GM12874 (cell line): ENCODE measurements around the gene ERN2.

Experiments used
- CTCF ChIP-seq: IDR thresholded peaks from 2 replicates; pipeline ENCODE4 v1.5.1; 2011; ENCODE audit warnings: low read depth, mild to moderate bottlenecking, control low read depth, low read length, moderate library complexity; ENCODE audit not compliant: insufficient read depth

ERN2 gene

GRCh38 chr16:23745263-23745662 lies 32.2 kb upstream of the ERN2 start:
- TF ChIP-seq CTCF, result no peak

- no peak for TF ChIP-seq CTCF
Measured at GRCh38 chr16:23742766-23743165, 29.7 kb upstream of the ERN2 start.

DNA sequence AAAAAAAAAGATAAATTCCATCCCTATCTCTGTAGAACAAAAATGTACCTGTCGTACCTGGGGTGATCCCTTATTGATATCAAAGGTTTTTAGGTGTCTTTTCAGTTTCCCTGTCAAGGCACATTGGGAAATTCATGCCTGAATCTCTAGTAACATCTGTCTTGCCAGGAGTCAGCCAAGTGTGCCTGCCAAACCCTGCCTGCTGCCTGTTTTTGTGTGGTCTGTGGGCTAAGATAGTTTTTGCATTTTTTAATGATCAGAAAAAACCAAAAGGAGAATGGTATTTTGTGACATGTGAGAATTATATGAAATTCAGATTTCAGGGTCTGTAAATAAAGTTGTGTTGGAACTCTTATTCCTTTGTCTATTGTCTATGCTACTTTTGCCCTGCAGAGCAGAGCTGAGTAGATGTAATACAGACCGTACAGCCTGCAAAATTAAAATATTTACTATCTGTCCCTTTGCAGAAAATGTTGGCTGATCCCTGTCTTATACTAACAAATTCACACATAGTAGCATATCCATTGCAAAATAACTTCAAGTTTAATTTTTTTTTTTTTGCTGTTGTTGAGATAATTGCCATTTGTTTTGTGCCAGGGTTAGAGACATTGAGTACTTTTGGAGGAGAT lies 28.8 kb upstream of the ERN2 start:
- no peak for TF ChIP-seq CTCF

GRCh38 chr16:23739516-23739915 lies 26.5 kb upstream of the ERN2 start:
- no peak for TF ChIP-seq CTCF

DNA sequence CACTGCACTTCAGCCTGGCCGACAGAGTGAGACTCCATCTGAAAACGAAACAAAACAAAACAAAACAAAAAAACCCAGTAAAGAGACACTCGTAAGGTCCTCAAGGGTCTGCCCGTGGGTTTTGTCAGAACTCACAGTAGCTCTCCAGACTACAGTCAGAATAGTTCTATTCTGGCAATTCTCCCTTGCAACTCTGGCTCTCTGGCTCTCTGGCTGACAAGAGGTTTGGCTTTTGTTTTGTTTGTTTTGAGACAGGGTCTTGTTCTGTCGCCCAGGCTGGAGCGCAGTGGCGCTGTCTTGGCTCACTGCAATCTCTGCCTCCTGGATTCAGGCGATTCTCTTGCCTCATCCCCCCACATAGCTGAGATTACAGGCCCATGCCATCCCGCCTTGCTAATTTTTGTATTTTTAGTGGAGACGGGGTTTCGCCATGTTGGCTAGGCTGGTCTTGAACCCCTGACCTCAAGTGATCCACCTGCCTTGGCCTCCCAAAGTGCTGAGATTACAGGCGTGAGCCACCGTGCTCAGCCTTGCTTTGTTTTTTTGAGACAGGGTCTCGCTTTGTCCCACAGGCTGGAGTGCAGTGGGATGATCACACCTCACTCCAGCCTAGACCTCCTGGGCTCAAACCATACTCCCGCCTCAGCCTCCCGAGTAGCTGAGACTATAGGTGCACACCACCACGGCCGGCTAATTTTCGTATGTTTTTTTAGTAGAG lies 21.3 kb upstream of the ERN2 start:
- no peak for TF ChIP-seq CTCF

- no peak for TF ChIP-seq CTCF
Measured at GRCh38 chr16:23729503-23730424, 16.7 kb upstream of the ERN2 start.

DNA sequence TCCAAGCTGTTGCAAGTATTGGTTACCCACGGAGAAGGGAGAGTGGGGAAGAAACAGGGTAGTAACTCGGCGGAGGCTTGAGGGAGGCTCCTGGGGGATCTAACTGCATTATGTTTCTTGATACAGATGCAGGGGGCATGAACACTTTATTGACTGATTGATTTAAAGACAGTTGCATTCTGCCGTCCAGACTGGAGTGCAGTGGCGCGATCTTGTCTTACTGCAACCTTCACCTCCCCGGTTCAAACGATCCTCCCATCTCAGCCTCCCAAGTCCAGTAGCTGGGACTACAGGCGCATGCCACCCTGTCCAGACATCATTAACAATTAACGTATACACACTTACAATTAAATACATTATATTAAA lies 15.1 kb upstream of the ERN2 start:
- no peak for TF ChIP-seq CTCF
